HFF-Myc (cell line): Measurements from ENCODE around the gene TCL1B.
A peak's percentile ranks its signal among the peaks of the same experiment; 100 is the strongest.
"Not testable (repeated sequence)": the region's sequence is repeated elsewhere in the genome, so short reads cannot be mapped to it uniquely, and the experiment has no call there.

Source experiments
- DNase-seq: peaks from one replicate; pipeline ENCODE4 v3.0.0-alpha.2; 2011; ENCODE audit warnings: low read depth; ENCODE audit errors: extremely low read depth
- H3K4me3 ChIP-seq: replicated peaks from 2 replicates; pipeline ENCODE4 v1.5.1; 2011; ENCODE audit warnings: low read depth, mild to moderate bottlenecking, control low read depth, low read length
- CTCF ChIP-seq: IDR thresholded peaks from 2 replicates; pipeline ENCODE4 v1.5.1; 2012; ENCODE audit warnings: mild to moderate bottlenecking, low read depth, low read length, control low read depth; ENCODE audit errors: missing control alignments

TCL1B gene

GRCh38 chr14:95660651-95661515 lies 25.3 kb upstream of the TCL1B start:
- no peak overlapping the region for H3K4me3 ChIP-seq
- DNase-seq = no peak
- TF ChIP-seq CTCF = no peak

GRCh38 chr14:95662376-95663186 lies 23.6 kb upstream of the TCL1B start:
- no peak for TF ChIP-seq CTCF
- no peak for DNase-seq
- no peak overlapping the region for H3K4me3 ChIP-seq

- H3K4me3 ChIP-seq = no peak overlapping the region
- DNase-seq = no peak
- TF ChIP-seq CTCF = no peak
Observed at GRCh38 chr14:95663226-95663797, 22.9 kb upstream of the TCL1B start.

GRCh38 chr14:95664066-95664465 lies 22.2 kb upstream of the TCL1B start:
- no peak overlapping the region for H3K4me3 ChIP-seq
- no peak for DNase-seq
- TF ChIP-seq CTCF = no peak

- no peak for DNase-seq
- no peak overlapping the region for H3K4me3 ChIP-seq
- no peak for TF ChIP-seq CTCF
Observed at GRCh38 chr14:95664546-95664945, 21.7 kb upstream of the TCL1B start.

GRCh38 chr14:95665530-95665929 lies 20.7 kb upstream of the TCL1B start:
- peak; percentile 15 for TF ChIP-seq CTCF
- peak; percentile 2 for DNase-seq
- not testable (repeated sequence) for H3K4me3 ChIP-seq
